K562 (cell line): Measurements from ENCODE around the gene SCGB1A1. TPM values are rescaled to one million over a fixed set of nuclear protein-coding genes. Genes with fewer than 3 reads are reported as not detected.
A peak's percentile ranks its signal among the peaks of the same experiment; 100 is the strongest.

Experiments
- CREM ChIP-seq: IDR thresholded peaks from 2 replicates; pipeline ENCODE4 v1.6.1; 2014; ENCODE audit warnings: antibody characterized with exemption, low read depth
- HMG20A ChIP-seq: fragments of 450-650 bp; formaldehyde crosslinking; conservative IDR thresholded peaks from 2 replicates; pipeline ENCODE4 v1.4.0; 2020; ENCODE audit warnings: mild to moderate bottlenecking, mixed read lengths
- MAFG ChIP-seq: fragments of 450-650 bp; conservative IDR thresholded peaks from 2 replicates; pipeline ENCODE4 v1.6.1; 2016; ENCODE audit warnings: missing genetic modification characterization, missing compliant biosample characterization
- TEAD4 ChIP-seq, 2 experiments: sonication (generic) in 1 of 2; formaldehyde crosslinking in 1 of 2; IDR thresholded peaks; 2 replicates each; pipeline versions ENCODE4 v1.6.1 to v1.8.0; 2012 to 2022; ENCODE audit warnings: borderline replicate concordance in 1 of 2, inconsistent platforms in 1 of 2, low read length in 1 of 2, mild to moderate bottlenecking in 1 of 2, missing genetic modification reagents in 1 of 2
- polyA plus RNA-seq, 8 experiments: library from polyadenylated mRNA; depleted of rRNA in 4 of 8; stranded (reverse) in 5 of 8; unstranded in 3 of 8; fragments of >200 nt; fragmentation: Nextera tagmentation in 2 of 8; fragmentation: Illumina TruSeq in 1 of 8; extraction: Ambion mirVana in 2 of 8; extraction: Trizol in 1 of 8; gene quantifications; 2 replicates each; pipeline versions ENCODE4 v1.2.1 to v1.2.3, GENCODE V29; 2011 to 2014; ENCODE audit warnings: inconsistent platforms in 1 of 8, missing spikeins in 1 of 8
- total RNA-seq, 7 experiments: library from RNA; depleted of rRNA in 6 of 7; stranded (reverse); fragments of >200 nt in 6 of 7; fragmentation: Illumina TruSeq in 2 of 7; extraction: Trizol in 2 of 7; gene quantifications; 2 replicates each; pipeline versions ENCODE4 v1.2.1 to v1.2.3, GENCODE V29; 2011 to 2021; ENCODE audit warnings: low replicate concordance in 1 of 7
- TF ChIP-seq, protein P1 (sequence below): fragments of 450-650 bp; IDR thresholded peaks from 2 replicates; pipeline ENCODE4 v1.6.1; 2016; ENCODE audit warnings: mild to moderate bottlenecking, moderate library complexity
- TF ChIP-seq, protein P2 (sequence below), 2 experiments: fragments of 450-650 bp; conservative IDR thresholded peaks; 2 replicates each; pipeline ENCODE4 v1.6.1; 2017; ENCODE audit warnings: mild to moderate bottlenecking in 2 of 2, moderate library complexity in 2 of 2

The SCGB1A1 gene
- total and polyA plus RNA-seq, 9 of the 15 experiments (the other 6 are each of a cell fraction or from before 2014, with no cell fraction given): 0.55 TPM; not detected in 8

DNA sequence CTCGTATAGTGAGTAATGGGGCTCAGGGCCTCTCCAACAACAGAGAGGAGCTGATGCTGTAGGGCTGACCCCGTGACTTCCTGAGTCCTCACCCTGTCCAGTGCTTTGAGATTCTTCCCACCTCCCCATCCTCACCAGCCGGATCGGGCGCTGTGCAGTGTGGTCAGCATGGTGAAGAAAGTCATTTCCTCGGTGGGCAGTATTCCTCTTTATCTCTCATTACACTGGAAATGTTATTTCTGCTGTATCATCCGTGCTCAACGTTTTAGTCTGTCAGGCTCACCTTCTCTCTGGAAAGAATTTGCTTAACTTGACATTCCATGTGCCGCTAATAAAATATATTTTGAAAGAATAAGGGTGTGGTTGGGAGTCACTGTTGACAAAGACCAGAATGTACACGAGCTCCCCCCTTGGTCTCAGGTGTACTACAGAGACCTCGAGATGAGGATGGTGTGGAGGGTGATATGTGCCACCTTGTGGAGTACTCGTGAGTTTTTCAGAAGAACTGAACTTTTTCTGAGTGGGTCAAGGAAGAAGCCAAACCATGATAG is 25.7 kb upstream of the SCGB1A1 start (continued):
- TF ChIP-seq, protein P1, sequence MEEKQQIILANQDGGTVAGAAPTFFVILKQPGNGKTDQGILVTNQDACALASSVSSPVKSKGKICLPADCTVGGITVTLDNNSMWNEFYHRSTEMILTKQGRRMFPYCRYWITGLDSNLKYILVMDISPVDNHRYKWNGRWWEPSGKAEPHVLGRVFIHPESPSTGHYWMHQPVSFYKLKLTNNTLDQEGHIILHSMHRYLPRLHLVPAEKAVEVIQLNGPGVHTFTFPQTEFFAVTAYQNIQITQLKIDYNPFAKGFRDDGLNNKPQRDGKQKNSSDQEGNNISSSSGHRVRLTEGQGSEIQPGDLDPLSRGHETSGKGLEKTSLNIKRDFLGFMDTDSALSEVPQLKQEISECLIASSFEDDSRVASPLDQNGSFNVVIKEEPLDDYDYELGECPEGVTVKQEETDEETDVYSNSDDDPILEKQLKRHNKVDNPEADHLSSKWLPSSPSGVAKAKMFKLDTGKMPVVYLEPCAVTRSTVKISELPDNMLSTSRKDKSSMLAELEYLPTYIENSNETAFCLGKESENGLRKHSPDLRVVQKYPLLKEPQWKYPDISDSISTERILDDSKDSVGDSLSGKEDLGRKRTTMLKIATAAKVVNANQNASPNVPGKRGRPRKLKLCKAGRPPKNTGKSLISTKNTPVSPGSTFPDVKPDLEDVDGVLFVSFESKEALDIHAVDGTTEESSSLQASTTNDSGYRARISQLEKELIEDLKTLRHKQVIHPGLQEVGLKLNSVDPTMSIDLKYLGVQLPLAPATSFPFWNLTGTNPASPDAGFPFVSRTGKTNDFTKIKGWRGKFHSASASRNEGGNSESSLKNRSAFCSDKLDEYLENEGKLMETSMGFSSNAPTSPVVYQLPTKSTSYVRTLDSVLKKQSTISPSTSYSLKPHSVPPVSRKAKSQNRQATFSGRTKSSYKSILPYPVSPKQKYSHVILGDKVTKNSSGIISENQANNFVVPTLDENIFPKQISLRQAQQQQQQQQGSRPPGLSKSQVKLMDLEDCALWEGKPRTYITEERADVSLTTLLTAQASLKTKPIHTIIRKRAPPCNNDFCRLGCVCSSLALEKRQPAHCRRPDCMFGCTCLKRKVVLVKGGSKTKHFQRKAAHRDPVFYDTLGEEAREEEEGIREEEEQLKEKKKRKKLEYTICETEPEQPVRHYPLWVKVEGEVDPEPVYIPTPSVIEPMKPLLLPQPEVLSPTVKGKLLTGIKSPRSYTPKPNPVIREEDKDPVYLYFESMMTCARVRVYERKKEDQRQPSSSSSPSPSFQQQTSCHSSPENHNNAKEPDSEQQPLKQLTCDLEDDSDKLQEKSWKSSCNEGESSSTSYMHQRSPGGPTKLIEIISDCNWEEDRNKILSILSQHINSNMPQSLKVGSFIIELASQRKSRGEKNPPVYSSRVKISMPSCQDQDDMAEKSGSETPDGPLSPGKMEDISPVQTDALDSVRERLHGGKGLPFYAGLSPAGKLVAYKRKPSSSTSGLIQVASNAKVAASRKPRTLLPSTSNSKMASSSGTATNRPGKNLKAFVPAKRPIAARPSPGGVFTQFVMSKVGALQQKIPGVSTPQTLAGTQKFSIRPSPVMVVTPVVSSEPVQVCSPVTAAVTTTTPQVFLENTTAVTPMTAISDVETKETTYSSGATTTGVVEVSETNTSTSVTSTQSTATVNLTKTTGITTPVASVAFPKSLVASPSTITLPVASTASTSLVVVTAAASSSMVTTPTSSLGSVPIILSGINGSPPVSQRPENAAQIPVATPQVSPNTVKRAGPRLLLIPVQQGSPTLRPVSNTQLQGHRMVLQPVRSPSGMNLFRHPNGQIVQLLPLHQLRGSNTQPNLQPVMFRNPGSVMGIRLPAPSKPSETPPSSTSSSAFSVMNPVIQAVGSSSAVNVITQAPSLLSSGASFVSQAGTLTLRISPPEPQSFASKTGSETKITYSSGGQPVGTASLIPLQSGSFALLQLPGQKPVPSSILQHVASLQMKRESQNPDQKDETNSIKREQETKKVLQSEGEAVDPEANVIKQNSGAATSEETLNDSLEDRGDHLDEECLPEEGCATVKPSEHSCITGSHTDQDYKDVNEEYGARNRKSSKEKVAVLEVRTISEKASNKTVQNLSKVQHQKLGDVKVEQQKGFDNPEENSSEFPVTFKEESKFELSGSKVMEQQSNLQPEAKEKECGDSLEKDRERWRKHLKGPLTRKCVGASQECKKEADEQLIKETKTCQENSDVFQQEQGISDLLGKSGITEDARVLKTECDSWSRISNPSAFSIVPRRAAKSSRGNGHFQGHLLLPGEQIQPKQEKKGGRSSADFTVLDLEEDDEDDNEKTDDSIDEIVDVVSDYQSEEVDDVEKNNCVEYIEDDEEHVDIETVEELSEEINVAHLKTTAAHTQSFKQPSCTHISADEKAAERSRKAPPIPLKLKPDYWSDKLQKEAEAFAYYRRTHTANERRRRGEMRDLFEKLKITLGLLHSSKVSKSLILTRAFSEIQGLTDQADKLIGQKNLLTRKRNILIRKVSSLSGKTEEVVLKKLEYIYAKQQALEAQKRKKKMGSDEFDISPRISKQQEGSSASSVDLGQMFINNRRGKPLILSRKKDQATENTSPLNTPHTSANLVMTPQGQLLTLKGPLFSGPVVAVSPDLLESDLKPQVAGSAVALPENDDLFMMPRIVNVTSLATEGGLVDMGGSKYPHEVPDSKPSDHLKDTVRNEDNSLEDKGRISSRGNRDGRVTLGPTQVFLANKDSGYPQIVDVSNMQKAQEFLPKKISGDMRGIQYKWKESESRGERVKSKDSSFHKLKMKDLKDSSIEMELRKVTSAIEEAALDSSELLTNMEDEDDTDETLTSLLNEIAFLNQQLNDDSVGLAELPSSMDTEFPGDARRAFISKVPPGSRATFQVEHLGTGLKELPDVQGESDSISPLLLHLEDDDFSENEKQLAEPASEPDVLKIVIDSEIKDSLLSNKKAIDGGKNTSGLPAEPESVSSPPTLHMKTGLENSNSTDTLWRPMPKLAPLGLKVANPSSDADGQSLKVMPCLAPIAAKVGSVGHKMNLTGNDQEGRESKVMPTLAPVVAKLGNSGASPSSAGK: peak; percentile 54
- peak; percentile 76 for TF ChIP-seq MAFG (tag)
- TF ChIP-seq CREM: 0 out of 2 replicates have a peak, but pooled peaks have one; percentile 24
- peak; percentile 33; the same call in 1 of the 2 replicates for TF ChIP-seq TEAD4 (IDR thresholded peaks at IDR 0.05; ENCODE audit: low read length)
- no peak for TF ChIP-seq TEAD4 (CRISPR knock-in tag; IDR thresholded peaks at IDR 0.05; ENCODE audit: borderline replicate concordance)
- no peak for TF ChIP-seq HMG20A (CRISPR knock-in tag)
- TF ChIP-seq, protein P2, sequence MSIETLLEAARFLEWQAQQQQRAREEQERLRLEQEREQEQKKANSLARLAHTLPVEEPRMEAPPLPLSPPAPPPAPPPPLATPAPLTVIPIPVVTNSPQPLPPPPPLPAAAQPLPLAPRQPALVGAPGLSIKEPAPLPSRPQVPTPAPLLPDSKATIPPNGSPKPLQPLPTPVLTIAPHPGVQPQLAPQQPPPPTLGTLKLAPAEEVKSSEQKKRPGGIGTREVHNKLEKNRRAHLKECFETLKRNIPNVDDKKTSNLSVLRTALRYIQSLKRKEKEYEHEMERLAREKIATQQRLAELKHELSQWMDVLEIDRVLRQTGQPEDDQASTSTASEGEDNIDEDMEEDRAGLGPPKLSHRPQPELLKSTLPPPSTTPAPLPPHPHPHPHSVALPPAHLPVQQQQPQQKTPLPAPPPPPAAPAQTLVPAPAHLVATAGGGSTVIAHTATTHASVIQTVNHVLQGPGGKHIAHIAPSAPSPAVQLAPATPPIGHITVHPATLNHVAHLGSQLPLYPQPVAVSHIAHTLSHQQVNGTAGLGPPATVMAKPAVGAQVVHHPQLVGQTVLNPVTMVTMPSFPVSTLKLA (conservative IDR thresholded peaks at IDR 0.05): peak; percentile 35 to 46; a peak in 3 of 4 replicates
